Measurements from ENCODE around the gene LARGE1. TPM values are rescaled to one million over a fixed set of nuclear protein-coding genes. Genes with fewer than 3 reads are reported as not detected.

LARGE1 gene
- total and polyA plus RNA-seq, 2 experiments from 2014 or later: 1.5 to 12.8 TPM

GRCh38 chr22:33352768-33353167 lies 567.5 kb downstream of the LARGE1 start:
- no peak overlapping the region for H3K4me3 ChIP-seq
- H3K27ac ChIP-seq: no peak overlapping the region
- H3F3A ChIP-seq (ENCODE audit: insufficient read depth): no peaks in the 10 kb centered on the region
- H3K4me2 ChIP-seq (ENCODE audit: unreplicated experiment): no peak overlapping the region
- H3K36me3 ChIP-seq (ENCODE audit: low read depth): no peaks in the 10 kb centered on the region
- 88 to 100% methylated on average over 1 of the region's 1 CpG for WGBS, 2 experiments (ENCODE audit: low coverage in 1 of 2, low lambda C conversion rate in 2 of 2, missing lambda C conversion rate in 2 of 2)
- no peaks in the 10 kb centered on the region for H3K79me2 ChIP-seq (ENCODE audit: insufficient read depth)
- no peaks in the 10 kb centered on the region for H3K9me3 ChIP-seq (ENCODE audit: low read depth)
- no peak for TF ChIP-seq EZH2phosphoT487 (IDR thresholded peaks at IDR 0.05; ENCODE audit: insufficient read depth, low read depth)
- no peak overlapping the region for H3K9ac ChIP-seq
- H3K9me2 ChIP-seq (ENCODE audit: insufficient read depth): no peaks in the 10 kb centered on the region
- no peaks in the 10 kb centered on the region for H4K20me1 ChIP-seq (ENCODE audit: insufficient read depth)
- no peak overlapping the region for H2AFZ ChIP-seq
- peaks cover 11% of the 10 kb centered on the region for H3K4me1 ChIP-seq (ENCODE audit: insufficient read depth)
- in situ Hi-C loops (cut with MboI): no loop called here
- H3K27me3 ChIP-seq (replicated peaks; ENCODE audit: insufficient read depth): no peaks in the 10 kb centered on the region
- DNase-seq: no peak

- Histone ChIP-seq H3K4me3 (no peak overlapping the region), H3K27me3 (replicated peaks; ENCODE audit: insufficient read depth) (no peaks in the 10 kb centered on the region), H2AFZ (no peak overlapping the region), H3K36me3 (ENCODE audit: low read depth) (no peaks in the 10 kb centered on the region), H3K4me2 (ENCODE audit: unreplicated experiment) (no peak overlapping the region), H3K9me2 (ENCODE audit: insufficient read depth) (no peaks in the 10 kb centered on the region), H3K9me3 (ENCODE audit: low read depth) (no peaks in the 10 kb centered on the region), H3K9ac (no peak overlapping the region), H3K27ac (no peak overlapping the region), H3F3A (ENCODE audit: insufficient read depth) (no peaks in the 10 kb centered on the region), H4K20me1 (ENCODE audit: insufficient read depth) (no peaks in the 10 kb centered on the region), H3K79me2 (ENCODE audit: insufficient read depth) (no peaks in the 10 kb centered on the region), H3K4me1 (ENCODE audit: insufficient read depth) (peaks cover 11% of the 10 kb centered on the region)
- 92 to 94% methylated on average over 2 of the region's 2 CpGs for WGBS, 2 experiments (ENCODE audit: low coverage in 1 of 2, low lambda C conversion rate in 2 of 2, missing lambda C conversion rate in 2 of 2)
- TF ChIP-seq EZH2 (IDR thresholded peaks at IDR 0.05; ENCODE audit: insufficient read depth, poor library complexity, severe bottlenecking) (no peak), EZH2phosphoT487 (IDR thresholded peaks at IDR 0.05; ENCODE audit: insufficient read depth, low read depth) (no peak)
- in situ Hi-C loops (cut with MboI): no loop called here
- DNase-seq: no peak
Observed at GRCh38 chr22:33350961-33351360, 569.3 kb downstream of the LARGE1 start.

DNA sequence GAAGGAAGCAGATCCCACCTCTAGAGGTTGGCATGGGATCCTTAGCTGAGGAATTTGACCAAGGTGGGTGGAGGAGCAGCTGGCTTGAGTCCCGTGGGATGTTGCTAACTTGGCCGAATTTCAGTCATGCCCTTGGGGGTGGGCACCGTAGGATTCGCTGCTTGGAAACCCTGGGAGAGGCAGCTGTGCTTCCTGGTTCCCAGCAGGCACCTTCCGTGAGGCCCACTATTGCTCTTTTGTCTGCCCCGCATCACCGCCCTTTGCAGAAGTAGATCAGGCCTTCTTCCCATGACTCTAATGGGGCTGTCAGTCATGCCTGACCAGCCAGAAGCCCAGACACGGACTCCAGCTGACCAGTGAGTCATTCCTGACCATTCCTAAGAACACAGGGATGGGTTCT lies 569.8 kb downstream of the LARGE1 start:
- H3K4me1 ChIP-seq (ENCODE audit: insufficient read depth): peaks cover 11% of the 10 kb centered on the region

GRCh38 chr22:33347002-33347401 lies 573.3 kb downstream of the LARGE1 start:
- in situ Hi-C loops (cut with MboI): no loop called here

More for the DNA sequence above, 569.8 kb downstream of the LARGE1 start:
- Histone ChIP-seq H3K27ac (no peak overlapping the region), H2AFZ (no peak overlapping the region), H3K9me2 (ENCODE audit: insufficient read depth) (no peaks in the 10 kb centered on the region), H3K9me3 (ENCODE audit: low read depth) (no peaks in the 10 kb centered on the region), H3K4me2 (ENCODE audit: unreplicated experiment) (no peak overlapping the region), H3K36me3 (ENCODE audit: low read depth) (no peaks in the 10 kb centered on the region), H3K4me3 (no peak overlapping the region), H3F3A (ENCODE audit: insufficient read depth) (no peaks in the 10 kb centered on the region), H3K27me3 (replicated peaks; ENCODE audit: insufficient read depth) (no peaks in the 10 kb centered on the region), H3K79me2 (ENCODE audit: insufficient read depth) (no peaks in the 10 kb centered on the region), H4K20me1 (ENCODE audit: insufficient read depth) (no peaks in the 10 kb centered on the region), H3K9ac (no peak overlapping the region)
- TF ChIP-seq EZH2 (IDR thresholded peaks at IDR 0.05; ENCODE audit: insufficient read depth, poor library complexity, severe bottlenecking): no peak
- no peak for TF ChIP-seq EZH2phosphoT487 (IDR thresholded peaks at IDR 0.05; ENCODE audit: insufficient read depth, low read depth)
- in situ Hi-C loops (cut with MboI): no loop called here
- 92 to 94% methylated on average over 8 of the region's 8 CpGs for WGBS, 2 experiments (ENCODE audit: low coverage in 1 of 2, low lambda C conversion rate in 2 of 2, missing lambda C conversion rate in 2 of 2)
- no peak for DNase-seq

DNA sequence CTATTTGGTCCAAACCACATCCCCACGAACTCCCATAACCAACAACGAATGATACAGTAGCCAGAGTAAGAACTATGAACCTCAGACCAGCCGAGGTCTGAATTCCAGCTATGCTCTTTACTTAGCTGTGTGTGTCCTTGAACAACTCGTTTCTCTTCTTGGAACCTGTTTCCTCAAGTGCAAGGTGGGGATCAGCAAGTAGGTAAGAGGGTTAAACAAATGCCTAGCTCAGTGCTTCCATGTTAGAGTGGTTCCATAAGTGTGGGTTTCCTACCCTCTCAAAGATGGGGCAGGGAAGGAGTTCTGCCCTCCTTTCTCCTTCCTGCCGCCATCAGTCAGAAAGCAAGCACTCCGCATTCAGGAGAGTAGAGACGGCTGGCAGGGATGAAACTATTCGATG lies 578.7 kb downstream of the LARGE1 start:
- Histone ChIP-seq H3K9ac (no peak overlapping the region), H4K20me1 (ENCODE audit: insufficient read depth) (no peaks in the 10 kb centered on the region), H3K4me2 (ENCODE audit: unreplicated experiment) (no peak overlapping the region), H2AFZ (no peak overlapping the region), H3K79me2 (ENCODE audit: insufficient read depth) (no peaks in the 10 kb centered on the region), H3K27ac (no peak overlapping the region), H3K4me1 (ENCODE audit: insufficient read depth) (no peaks in the 10 kb centered on the region), H3K4me3 (no peak overlapping the region), H3F3A (ENCODE audit: insufficient read depth) (no peaks in the 10 kb centered on the region), H3K9me2 (ENCODE audit: insufficient read depth) (no peaks in the 10 kb centered on the region), H3K27me3 (replicated peaks; ENCODE audit: insufficient read depth) (no peaks in the 10 kb centered on the region), H3K9me3 (ENCODE audit: low read depth) (no peaks in the 10 kb centered on the region), H3K36me3 (ENCODE audit: low read depth) (no peaks in the 10 kb centered on the region)
- in situ Hi-C loops (cut with MboI): no loop called here
- TF ChIP-seq EZH2 (IDR thresholded peaks at IDR 0.05; ENCODE audit: insufficient read depth, poor library complexity, severe bottlenecking) (no peak), EZH2phosphoT487 (IDR thresholded peaks at IDR 0.05; ENCODE audit: insufficient read depth, low read depth) (no peak)
- WGBS, 2 experiments (ENCODE audit: low coverage in 1 of 2, low lambda C conversion rate in 2 of 2, missing lambda C conversion rate in 2 of 2): 88 to 92% methylated on average over 8 of the region's 8 CpGs
- no peak for DNase-seq

More at GRCh38 chr22:33347002-33347401, 573.3 kb downstream of the LARGE1 start:
- no peak overlapping the region for H3K4me2 ChIP-seq (ENCODE audit: unreplicated experiment)
- no peak overlapping the region for H3K27ac ChIP-seq
- no peaks in the 10 kb centered on the region for H3K9me2 ChIP-seq (ENCODE audit: insufficient read depth)
- H3K9me3 ChIP-seq (ENCODE audit: low read depth): no peaks in the 10 kb centered on the region
- H3K9ac ChIP-seq: no peak overlapping the region
- H3K79me2 ChIP-seq (ENCODE audit: insufficient read depth): no peaks in the 10 kb centered on the region
- no peak overlapping the region for H3K4me3 ChIP-seq
- H3K4me1 ChIP-seq (ENCODE audit: insufficient read depth): no peaks in the 10 kb centered on the region
- DNase-seq: no peak
- TF ChIP-seq EZH2 (IDR thresholded peaks at IDR 0.05; ENCODE audit: insufficient read depth, poor library complexity, severe bottlenecking) (no peak), EZH2phosphoT487 (IDR thresholded peaks at IDR 0.05; ENCODE audit: insufficient read depth, low read depth) (no peak)
- 96% methylated on average over 1 of the region's 1 CpG for WGBS, 2 experiments (ENCODE audit: low coverage in 1 of 2, low lambda C conversion rate in 2 of 2, missing lambda C conversion rate in 2 of 2)
- no peaks in the 10 kb centered on the region for H4K20me1 ChIP-seq (ENCODE audit: insufficient read depth)
- no peak overlapping the region for H2AFZ ChIP-seq
- no peaks in the 10 kb centered on the region for H3K27me3 ChIP-seq (replicated peaks; ENCODE audit: insufficient read depth)
- no peaks in the 10 kb centered on the region for H3K36me3 ChIP-seq (ENCODE audit: low read depth)
- no peaks in the 10 kb centered on the region for H3F3A ChIP-seq (ENCODE audit: insufficient read depth)

Measured in GM23248 (cell line).